ENCODE data around the gene PWWP2B. TPM values are rescaled to one million over a fixed set of nuclear protein-coding genes. Genes with fewer than 3 reads are reported as not detected.

The PWWP2B gene
- polyA plus RNA-seq, 1 experiment: 2.7 TPM

GRCh38 chr10:132465193-132465888 lies 68.3 kb downstream of the PWWP2B start:
- CTCF ChIA-PET: interaction anchor here (1.0 to 1.2 kb wide), 2 partner anchors 75 to 92 kb away, joined by 3 read pairs; no protein-coding TSS in a partner anchor
- no peak for TF ChIP-seq CTCF (IDR thresholded peaks at IDR 0.05; ENCODE audit: insufficient read depth, low read depth, low read length)
- POLR2A ChIA-PET: no interaction called here
- Histone ChIP-seq H3K4me3 (ENCODE audit: low read depth, low read length) (no peak overlapping the region), H3K36me3 (ENCODE audit: control insufficient read depth, insufficient read depth, low read length) (no peaks in the 10 kb centered on the region), H3K27me3 (ENCODE audit: control insufficient read depth, insufficient read depth, low read length) (no peaks in the 10 kb centered on the region)
- no peak for DNase-seq (ENCODE audit: low read depth)

GRCh38 chr10:132465889-132466519 lies 69.0 kb downstream of the PWWP2B start:
- no peak for DNase-seq (ENCODE audit: low read depth)
- no peaks in the 10 kb centered on the region for H3K36me3 ChIP-seq (ENCODE audit: control insufficient read depth, insufficient read depth, low read length)
- ChIA-PET POLR2A (no interaction called here), CTCF (interaction anchor here (0.7 to 1.2 kb wide), 4 partner anchors 74 to 170 kb away, joined by 3 read pairs; no protein-coding TSS in a partner anchor)
- TF ChIP-seq CTCF (IDR thresholded peaks at IDR 0.05; ENCODE audit: insufficient read depth, low read depth, low read length): no peak
- no peaks in the 10 kb centered on the region for H3K27me3 ChIP-seq (ENCODE audit: control insufficient read depth, insufficient read depth, low read length)
- H3K4me3 ChIP-seq (ENCODE audit: low read depth, low read length): no peak overlapping the region

GRCh38 chr10:132466520-132467463 lies 69.8 kb downstream of the PWWP2B start:
- TF ChIP-seq CTCF (IDR thresholded peaks at IDR 0.05; ENCODE audit: insufficient read depth, low read depth, low read length): no peak

More at GRCh38 chr10:132466520-132467463, 69.8 kb downstream of the PWWP2B start:
- Histone ChIP-seq H3K4me3 (ENCODE audit: low read depth, low read length) (no peak overlapping the region), H3K27me3 (ENCODE audit: control insufficient read depth, insufficient read depth, low read length) (0 out of 2 replicates have a peak, but pooled peaks cover 2% of the 10 kb centered on the region), H3K36me3 (ENCODE audit: control insufficient read depth, insufficient read depth, low read length) (no peaks in the 10 kb centered on the region)
- CTCF ChIA-PET: interaction anchor here (0.7 to 1.6 kb wide), 3 partner anchors 8 to 169 kb away, joined by 3 to 4 read pairs (median 3); no protein-coding TSS in a partner anchor
- DNase-seq (ENCODE audit: low read depth): no peak
- POLR2A ChIA-PET: no interaction called here

Other genes starting within 250 kb of the PWWP2B start
- 3.4 and 5.3 TPM in 2 replicates for gene DPYSL4, start 210.3 kb upstream of the PWWP2B start, polyA plus RNA-seq (2011; rRNA removed)
- gene STK32C, start 89.2 kb upstream of the PWWP2B start, polyA plus RNA-seq (2011; rRNA removed): 8.4 and 12.1 TPM in 2 replicates
- 8.4 and 10.5 TPM in 2 replicates for gene LRRC27, start 65.0 kb upstream of the PWWP2B start, polyA plus RNA-seq (2011; rRNA removed)
- gene INPP5A, start 140.6 kb downstream of the PWWP2B start, polyA plus RNA-seq (2011; rRNA removed): 59.1 and 60.1 TPM in 2 replicates